Measurements from ENCODE around the gene PLEKHA7.
"Not testable (repeated sequence)": the region's sequence is repeated elsewhere in the genome, so short reads cannot be mapped to it uniquely, and the experiment has no call there.

Gene PLEKHA7

DNA sequence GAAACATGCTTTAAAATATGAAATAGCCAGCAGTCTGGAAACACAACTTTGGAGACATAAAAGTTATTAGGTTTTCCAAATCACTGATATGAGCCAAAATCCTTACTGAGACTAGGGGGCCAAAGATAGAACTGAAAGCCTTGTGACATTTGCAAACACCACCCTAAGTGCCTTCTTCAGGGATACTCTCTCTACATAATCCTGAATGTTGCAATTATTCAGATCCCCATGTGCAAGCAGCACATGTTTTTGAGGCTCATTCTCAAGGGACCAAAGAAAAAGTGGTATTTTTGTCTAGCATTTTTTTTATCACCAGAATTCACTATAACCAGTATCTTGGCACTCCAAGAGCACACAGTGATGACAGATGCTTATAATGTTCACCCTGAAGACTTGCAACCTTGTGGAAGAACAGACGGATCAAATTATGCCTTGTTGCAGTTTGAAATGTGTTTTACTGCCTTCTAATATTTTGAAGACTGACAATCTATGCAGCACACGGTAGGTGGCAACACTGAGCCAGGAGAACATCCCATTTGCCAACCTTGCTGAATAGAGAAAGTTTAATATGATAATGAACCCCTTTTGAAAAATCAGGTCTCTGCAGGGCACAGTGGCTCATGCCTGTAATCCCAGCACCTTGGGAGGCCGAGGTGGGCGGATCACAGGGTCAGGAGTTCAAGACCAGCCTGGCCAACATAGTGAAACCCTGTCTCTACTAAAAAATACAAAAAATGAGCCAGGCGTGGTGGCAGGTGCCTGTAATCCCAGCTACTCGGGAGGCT, 78.5 kb downstream of the PLEKHA7 start:
- DNase-seq, result no peak

DNA sequence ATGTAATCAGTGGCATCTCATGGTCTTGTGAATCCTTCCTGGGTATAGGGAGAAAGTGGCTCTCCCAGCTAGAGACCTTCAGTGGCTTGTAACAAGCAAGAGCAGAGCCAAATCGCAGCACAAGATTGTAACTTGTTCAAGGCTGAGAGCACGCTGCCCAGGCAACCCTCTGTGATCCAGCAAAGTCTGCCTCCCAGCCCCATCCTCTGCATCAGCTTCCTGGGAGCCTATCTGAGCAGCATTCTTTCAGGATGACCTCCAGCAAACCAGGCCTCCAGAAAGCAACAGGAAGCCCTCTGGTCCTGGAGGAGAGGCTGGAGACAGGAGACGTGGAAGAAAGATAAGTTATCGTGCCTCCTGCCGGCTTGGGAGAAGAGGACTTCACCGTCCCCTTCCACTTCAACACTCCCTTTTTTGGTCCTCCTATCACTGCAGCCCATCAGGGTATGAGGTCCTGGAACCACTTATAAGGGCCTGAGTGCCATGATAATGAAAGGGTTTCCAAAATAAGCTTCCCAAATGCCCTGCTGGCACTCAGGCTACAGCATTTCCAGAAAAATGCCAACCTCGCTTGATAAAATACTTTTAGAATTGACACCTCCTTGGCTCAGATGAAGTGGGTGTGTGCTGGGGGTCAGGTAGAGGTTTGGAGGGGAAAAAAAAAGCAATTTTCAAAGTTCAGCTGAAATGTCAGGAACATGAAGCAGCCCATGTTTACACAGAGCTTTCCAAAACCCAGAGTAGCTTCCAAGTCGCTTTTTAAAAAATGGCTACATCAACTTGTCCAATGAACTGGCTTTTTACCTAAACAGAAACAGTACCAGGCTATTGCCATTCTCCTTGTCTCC, 80.2 kb downstream of the PLEKHA7 start:
- DNase-seq, result no peak

DNA sequence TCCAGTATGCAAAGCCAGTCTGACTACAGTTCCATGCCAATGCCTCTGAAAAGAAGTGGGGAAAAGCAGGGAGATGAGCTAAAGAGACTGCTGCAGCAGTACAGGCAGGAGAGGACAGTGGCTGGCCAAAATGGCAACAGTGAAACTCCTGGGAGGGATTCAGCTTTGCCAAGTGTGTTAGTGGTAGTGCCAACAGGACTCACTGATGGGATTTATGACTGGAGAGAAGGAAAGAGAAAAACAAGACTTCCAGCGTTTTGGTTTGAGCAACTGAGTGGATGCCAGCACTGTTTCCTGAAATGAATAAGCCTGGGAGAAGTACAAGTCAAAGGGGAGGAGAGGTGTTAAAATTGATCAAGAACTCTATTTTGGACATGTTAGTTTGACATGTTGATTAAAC, 80.9 kb downstream of the PLEKHA7 start:
- no peak for DNase-seq

DNA sequence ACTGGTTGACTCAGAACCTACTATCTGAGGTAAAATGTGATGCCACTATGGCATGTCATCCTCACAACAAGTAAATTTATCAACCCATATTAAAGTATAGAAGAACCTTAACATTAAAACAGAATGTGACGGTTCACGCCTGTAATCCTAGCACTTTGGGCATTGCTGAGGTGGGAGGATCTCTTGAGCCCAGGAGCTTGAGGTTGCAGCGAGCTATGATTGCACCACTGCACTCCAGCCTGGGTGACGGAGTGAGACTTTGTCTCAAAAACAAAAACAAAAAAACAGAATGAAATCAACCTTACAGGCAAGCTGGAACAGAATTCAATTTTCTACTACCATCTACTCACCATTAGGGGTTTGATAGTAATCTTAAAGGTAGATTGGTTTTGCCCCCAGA, 86.2 kb downstream of the PLEKHA7 start:
- DNase-seq, result no peak

DNA sequence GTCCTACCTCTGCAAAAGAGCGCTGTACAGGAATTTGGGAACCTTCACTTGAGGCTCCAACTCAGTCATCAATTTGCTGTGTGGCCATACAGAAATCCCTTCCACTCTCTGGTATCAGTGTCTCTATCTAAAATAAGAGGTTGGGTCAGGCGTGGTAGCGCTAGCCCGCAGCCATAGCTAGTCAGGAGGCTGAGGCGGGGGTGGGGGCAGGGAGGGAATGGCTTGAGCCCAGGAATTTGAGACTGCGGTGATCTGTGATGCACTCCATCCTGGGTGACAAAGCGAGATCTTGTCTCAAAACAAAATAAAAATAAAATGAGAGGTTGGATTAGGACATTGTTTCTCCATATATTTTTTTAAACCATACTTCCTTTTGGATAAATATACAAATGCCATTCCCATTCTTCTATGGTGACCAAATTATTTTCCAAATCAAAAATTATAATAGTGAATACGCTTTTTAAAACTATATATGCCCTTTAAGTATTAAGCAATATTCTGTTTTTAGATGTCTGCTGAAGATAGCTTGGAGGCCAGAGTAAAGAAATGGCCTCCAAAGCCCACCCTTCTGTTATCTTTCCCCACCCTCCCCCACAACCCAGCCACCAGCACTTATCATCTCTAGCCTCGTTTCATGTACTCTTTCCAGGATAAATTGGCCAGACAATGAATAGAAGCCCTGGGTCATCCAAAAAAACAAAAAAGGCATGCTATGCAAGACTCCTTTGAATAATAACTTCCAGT, 87.2 kb downstream of the PLEKHA7 start:
- DNase-seq, result no peak

DNA sequence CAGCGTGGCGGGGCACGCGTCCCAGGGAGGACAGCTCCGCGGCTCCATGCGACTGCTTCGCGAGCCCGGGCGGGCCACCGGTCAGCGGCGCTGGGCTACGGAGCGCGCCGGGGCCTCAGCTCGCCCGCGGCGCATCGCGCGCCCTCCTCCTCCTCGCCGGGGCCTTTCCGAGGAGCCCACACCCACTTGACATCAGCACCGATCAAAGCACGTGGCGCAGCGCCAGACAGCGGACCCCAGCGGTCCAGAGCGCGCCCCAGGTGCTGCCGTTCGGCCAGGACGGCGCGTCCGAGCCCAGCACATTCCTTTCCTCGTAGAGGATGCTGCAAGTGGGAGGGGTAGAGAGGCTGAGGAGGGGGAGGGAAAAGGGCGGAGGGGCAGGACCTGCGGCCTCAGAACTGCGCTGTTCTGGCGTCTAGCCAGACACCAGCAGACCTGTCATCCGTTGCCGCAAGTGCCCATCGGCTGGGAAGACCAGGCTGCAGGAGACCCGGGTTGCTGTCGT, 88.6 kb downstream of the PLEKHA7 start:
- no peak for DNase-seq

DNA sequence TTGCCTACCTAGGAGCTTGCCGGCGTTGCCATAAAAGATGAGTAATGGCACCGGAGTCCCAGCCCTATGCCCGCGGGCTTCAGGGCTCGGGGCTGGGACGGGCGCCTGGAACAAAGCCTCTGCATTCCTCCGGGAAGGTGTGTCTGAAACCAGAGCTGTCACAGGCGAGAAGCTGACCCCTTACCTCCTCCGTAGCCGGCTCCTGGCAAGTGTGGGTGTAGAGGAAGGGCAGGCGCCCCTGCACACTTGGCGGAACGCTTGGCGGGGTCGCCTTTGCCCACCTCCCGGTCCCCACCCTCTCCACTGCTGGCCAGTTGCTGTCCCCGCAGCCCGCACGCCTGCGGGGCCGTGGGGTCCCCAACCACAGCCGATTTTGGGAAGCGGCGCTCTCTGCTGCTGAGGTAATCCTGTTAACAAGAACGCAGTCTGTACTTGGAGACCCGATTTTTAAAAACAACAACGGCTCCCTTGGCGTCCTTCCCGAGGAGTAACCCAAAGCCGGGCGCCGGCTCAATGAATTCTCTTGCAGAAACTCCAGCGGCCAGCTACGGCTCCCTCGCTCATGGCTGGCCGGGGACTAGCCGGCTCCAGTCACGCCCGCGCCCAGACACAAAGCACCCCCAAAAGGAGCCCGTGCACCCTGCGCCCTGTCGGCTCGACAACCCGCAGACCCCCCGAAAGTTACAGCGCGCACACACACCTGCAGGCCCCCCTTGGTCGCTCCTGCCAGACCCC, 89.2 kb downstream of the PLEKHA7 start:
- no peak for DNase-seq

DNA sequence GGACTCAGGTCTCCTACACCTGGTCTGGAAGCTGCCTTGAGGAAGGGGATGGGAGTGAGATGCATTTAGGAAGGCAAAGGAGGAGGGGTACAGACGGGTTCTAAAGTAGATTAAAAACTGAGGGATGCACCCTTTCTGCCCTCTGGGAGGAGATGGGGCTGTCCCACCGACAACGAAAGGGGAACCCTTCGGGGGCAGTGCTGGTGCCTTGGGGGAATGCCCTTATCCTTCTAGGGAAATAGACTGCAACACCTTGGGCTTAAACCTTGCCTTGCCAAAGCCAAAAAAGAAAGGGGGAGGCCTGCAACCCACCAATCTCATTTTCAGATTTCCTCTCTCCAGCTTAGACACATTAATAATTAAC, 89.8 kb downstream of the PLEKHA7 start:
- DNase-seq, result no peak

DNA sequence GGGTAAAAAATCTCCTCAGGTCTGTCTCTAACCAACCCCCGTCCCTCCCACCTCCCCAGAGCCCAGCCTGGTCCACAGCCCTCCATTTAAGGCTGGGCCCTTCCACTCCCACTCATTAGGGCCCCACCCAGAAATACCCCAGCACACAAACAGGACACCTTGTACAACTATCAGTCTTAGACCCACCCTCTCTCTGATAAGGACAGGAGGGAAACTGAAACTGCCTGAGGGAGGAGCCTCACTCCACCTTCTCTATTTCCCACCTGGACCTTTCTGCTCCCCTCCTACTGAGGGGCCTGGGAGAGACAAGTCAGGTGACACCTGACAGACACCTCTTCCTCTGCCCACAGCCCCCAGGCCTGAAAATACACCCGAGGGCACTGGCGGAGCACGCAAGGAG, 90.2 kb downstream of the PLEKHA7 start:
- no peak for DNase-seq

DNA sequence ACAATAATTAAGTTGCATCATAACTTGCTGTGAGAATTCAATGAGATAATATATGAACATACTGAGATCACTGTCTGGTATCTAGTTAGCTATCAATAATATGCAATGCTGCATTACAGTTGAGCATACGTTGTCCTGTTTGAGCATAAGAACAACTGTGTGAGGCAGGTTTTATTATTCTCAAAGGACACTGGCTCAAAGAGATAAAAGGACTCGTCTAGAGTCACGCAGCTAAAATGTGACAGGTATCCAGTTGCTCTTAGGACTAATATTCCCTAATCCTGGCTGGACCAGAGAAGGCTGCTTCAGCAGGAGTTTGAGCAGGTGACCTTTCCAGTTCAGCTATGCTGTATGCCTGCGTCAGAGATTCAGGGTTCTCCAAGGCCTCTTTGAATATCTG, 92.5 kb downstream of the PLEKHA7 start:
- no peak for DNase-seq

DNA sequence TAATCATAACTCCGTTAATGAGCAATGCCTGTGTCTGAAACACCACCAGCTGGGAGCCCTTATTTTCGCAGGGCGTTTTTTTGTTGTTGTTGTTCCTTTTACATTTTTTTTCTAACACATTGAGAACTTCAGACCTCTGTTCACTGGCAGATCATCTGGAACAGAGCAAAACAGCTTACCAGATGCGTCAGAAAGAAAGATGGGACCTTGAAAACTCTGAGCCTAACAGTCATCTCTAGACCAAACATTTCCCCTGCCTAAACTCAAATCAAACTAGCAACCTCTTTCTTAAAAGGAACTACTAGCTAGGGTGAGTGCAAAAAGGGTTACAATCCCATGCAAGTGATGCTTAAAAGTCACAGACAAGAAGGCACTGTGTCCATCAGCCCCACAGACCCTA, 93.2 kb downstream of the PLEKHA7 start:
- DNase-seq, result no peak

DNA sequence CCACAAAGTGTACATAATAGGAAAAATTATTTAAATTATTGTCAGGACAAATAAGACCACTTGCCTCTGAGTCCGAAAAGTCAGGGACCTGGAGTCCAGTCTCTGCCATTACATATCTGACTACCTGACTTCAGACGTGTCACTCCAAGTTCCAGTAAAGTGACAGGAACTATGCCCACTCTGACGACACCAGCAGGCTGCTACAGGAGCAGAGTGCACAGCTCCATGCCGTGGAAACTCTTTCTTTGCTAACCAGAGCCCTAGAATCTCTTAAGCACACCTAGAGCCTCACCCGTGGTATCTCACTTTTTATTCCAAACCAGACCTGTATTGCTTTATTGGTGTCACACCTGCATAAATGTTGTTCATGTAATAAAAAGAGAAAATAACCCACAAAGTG, 93.7 kb downstream of the PLEKHA7 start:
- DNase-seq, result no peak

DNA sequence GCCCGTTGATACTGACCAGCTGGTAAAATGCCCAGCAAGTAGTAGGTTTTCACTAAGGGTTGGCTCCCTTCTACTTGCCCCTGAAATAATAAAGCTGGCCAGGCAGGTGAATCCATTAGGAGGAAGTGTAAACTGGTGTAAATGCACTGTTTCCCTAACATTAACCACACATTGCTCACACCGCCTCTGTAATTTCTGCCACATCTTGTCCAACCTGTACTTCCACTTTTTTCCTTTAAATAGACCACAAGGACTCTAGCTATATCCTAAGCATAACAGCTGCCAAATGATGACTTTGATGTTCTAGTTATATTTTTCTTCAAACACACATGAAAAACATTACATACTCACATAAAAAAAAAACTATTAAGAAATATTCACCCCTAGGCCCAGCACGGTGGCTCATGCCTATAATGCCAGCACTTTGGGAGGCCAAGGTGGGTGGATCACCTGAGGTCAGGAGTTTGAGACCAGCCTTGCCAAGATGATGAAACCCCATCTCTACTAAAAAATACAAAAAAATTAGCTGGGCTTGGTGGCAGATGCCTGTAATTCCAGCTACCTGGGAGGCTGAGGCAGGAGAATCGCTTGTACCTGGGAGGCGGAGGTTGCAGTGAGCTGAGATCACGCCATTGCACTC, 95.6 kb downstream of the PLEKHA7 start:
- DNase-seq, result not testable (repeated sequence)

DNA sequence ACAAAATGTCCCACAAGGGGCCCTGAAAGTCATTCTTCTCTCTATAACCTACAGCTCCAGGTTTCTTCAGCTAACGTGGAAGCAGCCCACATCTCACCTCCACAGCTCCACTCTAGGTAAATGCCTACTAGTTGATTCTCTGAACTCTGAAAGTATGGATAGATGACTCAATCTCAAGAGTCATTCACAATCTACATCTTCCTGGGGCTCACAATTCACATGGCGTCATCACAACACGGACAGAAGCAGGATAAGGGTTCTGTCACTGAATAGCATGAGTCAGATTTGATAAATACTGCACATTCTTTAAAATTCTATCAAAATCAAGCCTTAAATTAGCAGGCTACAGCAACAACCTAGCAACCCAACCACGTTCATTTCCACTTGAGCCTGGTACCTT, 96.3 kb downstream of the PLEKHA7 start:
- no peak for DNase-seq

DNA sequence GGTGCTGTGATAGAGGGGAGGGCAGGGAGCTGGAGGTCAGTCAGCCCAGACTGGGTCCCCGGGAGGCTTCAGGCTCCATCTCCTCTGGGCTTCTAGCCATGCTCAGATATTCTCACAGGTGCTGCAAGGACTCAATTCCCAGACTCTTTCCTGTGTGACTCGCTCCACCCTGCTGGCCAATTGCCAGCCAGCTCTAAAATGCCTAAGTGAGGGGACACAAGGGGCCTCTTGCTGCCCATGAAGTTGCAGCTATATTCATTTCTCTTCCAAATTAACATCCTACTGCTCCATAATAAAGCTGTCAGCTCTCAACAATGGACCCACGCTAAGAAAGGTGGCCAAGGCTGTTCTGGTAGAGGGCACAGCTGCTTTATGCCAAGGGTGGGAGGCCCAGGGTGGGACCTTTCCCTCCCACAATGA, 101.5 kb downstream of the PLEKHA7 start:
- no peak for DNase-seq

DNA sequence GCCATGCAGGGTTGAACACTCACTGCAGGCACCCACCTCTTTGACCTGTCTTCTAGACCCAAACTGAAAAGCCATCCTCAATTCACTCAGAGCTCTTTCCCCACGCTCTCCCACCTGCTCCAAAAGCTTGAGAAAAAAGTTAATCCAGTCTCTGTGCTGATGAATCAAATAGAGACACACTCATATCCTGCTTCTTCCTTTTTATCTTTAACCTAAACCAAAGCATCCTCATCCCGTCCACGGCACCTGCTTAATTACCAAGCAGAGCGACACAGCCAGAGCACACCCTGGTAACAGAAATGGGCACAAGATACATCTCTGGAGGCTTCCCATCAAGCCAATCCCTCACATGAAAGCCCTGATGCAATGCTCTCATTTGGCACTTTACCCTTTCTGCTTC, 102.6 kb downstream of the PLEKHA7 start:
- no peak for DNase-seq

DNA sequence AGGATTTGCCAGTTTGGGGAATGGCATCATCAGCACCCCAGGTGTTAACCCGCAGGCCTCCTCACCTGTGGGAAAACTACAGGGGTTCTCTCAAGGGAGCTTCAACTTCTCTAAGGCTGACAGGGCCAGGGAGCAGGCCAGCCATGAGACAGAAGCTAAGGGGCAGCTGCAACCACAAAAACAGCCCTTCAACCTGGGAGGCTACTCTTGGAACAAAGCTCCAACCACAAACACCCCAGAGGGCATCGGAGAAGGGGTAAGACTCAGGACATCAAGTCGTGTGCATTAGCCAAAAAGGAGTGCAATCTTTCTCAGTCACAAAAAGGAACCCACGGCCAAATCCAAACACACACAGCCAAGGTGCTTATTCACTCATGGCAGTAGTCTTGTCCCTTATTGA, 103.0 kb downstream of the PLEKHA7 start:
- DNase-seq, result no peak

DNA sequence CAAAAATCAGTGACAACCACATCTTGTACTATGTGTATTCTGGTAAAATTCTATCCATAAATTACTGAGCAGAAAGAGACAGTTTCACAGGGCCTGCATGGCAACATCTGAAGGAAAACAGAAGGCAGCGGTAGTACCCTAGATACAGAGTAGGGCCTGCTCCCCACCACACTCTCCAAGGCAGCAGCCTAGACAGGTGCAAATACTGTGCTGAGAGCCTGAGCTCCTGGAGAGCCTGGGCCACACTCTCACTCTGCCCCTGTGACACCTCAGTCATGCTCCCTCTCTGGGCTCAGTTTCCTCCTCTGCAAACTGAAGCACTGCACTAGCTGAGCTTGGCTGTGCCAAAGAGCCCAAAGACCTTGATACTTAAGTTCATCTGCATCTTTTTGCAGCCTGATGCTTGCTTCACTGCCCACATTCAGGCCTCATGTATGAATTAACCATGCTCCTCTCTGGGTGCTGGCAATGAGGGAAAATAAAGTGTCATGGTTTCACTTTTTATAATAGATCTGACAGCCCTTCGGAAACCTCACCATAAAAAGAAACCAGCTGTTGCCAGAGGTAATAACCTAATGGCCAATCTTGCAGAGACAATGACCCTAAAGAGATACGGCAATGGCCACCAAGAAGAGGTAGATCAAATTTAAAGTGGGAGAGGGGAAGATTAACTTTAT, 104.7 kb downstream of the PLEKHA7 start:
- DNase-seq, result no peak

DNA sequence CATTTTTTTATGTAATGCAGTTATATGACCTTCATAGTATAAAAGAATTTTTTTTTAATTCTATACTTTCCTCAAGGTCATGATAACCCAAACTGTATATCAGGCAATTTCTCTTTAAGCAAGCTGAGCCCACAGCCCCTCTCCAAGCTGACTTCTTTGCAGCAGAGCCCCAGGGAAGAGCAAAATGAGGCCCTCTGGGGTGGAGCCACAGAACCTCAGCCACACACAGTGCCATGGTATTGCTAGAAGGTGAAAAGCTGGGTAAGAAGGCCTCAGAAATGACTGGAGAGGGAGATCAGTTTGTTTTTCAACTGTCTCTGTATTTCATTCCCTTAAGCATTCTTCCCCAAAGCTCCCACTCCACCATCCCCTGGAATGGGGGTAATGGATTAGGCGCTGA, 108.8 kb downstream of the PLEKHA7 start:
- DNase-seq, result no peak

DNA sequence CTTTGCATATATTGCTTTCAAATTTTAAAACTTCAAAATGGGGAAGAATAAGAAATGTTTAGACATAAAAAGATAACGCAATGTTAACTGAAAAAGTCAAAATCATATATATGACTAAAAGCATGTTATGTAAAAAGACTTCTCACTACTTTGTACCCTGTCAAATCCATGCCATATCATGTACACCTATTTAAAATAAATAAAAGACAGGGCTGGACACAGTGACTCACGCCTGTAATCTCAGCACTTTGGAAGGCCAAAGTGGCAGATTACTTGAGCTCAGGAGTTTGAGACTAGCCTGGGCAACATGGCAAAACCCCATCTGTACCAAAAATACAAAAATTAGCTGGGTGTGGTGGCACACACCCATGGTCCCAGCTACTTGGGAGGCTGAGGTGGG, 109.5 kb downstream of the PLEKHA7 start:
- DNase-seq, result not testable (repeated sequence)

DNA sequence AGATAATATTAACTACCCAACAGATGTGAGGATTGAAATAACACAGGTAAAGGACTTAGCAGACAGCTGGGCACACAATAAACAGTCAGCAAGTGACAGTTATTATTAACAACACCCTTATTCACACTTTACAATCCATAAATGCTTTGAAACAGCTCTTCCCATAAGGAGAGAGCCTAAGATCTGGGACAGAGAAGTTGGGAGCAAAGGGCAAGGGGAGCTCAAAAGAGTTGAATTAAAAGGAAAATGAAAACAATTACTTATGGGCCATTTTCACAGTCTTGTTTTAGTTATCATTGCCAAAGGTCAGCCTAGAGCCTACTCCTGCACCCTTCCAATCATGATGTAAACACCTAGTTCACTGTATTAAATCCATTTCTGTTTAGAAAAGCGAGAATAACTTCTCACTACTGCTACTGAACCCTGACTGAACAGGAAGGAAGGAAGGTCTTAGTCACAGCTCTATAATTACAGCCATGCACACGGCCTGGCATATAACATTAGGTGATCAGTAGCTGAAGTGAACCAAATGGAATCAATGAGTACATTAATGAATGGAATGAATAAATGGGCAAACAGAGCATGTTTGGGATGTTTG, 111.3 kb downstream of the PLEKHA7 start:
- DNase-seq, result no peak
